Measurements from ENCODE around the gene TMIGD3.

TMIGD3 gene

DNA sequence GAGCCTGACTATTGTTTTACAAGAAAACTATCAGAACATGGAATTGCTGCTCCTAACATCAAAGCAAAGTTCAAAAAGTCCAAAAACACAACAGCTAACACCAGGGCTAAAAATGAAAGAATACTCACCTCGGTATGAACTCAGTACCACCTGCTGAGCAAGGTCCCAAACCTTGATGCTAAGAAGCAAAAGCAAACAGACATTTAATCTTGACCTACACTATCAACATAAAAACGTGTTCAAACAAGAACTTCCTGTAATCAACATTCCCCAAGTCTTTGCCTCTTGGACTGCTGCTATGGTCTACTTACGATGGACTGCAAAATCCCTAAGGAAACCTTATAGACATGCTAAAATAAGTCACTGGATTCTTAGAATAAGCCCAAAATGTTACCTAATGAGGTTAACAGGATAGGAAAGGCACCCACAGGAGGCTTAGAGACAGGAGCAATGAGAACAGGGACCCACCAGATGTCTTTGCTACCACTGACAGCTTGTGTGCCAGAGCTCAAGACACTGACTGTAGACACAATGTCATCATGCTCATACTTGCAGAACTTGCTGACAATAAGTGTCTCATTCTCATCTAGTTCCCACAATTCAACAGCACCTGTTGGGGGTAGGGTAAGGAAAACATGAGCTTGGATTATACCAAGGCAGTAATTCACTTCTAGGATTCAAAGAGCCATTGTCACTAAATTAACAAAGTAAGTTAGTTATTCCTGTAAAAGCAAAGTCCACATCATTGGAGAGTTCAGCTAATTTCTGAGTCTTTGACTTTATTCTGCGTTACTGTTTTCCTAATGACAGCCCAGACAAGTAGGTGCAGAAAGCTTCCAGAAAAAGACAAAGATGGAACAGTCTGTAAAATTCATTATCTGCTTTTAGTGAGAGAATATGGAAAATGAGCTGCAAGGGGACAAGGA, 56.2 kb downstream of the TMIGD3 start:
- CTCF ChIA-PET = interaction anchor here (1.9 kb wide), 1 partner anchor 224 kb away, joined by 6 read pairs; no protein-coding TSS in a partner anchor

DNA sequence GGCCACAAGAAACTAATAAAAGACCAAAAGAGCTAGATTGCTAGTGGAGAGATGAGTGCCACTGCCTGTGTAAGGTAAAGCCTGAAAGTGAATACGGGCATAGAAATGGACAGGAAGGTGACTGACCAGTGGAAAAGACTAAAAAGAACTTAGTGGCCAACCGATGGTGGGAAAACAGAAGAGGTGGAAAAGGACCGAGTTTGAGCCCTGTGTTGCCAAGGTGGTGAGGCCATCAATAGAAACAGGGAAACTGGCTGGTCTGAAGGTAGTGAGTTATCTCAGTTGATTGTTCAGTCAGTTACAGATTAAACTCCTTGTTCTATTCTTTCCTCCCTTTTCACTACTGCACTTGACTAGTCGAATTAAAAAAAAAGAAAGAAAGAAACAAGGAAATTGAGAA, 56.9 kb downstream of the TMIGD3 start:
- peaks cover 7 to 75% of the 10 kb centered on the region in 2 experiments; a peak in 2 of 3 replicates for H3K36me3 ChIP-seq (ENCODE audit: control insufficient read depth in 2 of 2, insufficient read depth in 1 of 2, low read length in 2 of 2)
- H3K9me3 ChIP-seq (ENCODE audit: control insufficient read depth, insufficient read depth, low read depth, low read length) = no peaks in the 10 kb centered on the region
- TF ChIP-seq, protein P1, sequence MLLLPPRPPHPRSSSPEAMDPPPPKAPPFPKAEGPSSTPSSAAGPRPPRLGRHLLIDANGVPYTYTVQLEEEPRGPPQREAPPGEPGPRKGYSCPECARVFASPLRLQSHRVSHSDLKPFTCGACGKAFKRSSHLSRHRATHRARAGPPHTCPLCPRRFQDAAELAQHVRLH (tag by site-specific recombination; IDR thresholded peaks at IDR 0.05) = no peak
- no peak for TF ChIP-seq SCRT1 (tag by site-specific recombination; IDR thresholded peaks at IDR 0.05; ENCODE audit: borderline replicate concordance)
- TF ChIP-seq ZSCAN16 (tag by site-specific recombination; IDR thresholded peaks at IDR 0.05) = no peak
- TF ChIP-seq MYNN (tag by site-specific recombination; IDR thresholded peaks at IDR 0.05; ENCODE audit: borderline replicate concordance) = no peak
- TF ChIP-seq, protein P2, sequence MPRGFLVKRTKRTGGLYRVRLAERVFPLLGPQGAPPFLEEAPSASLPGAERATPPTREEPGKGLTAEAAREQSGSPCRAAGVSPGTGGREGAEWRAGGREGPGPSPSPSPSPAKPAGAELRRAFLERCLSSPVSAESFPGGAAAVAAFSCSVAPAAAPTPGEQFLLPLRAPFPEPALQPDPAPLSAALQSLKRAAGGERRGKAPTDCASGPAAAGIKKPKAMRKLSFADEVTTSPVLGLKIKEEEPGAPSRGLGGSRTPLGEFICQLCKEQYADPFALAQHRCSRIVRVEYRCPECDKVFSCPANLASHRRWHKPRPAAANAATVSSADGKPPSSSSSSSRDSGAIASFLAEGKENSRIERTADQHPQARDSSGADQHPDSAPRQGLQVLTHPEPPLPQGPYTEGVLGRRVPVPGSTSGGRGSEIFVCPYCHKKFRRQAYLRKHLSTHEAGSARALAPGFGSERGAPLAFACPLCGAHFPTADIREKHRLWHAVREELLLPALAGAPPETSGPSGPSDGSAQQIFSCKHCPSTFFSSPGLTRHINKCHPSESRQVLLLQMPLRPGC (tag by site-specific recombination; IDR thresholded peaks at IDR 0.05) = no peak
- no peak for TF ChIP-seq ZNF560 (tag by site-specific recombination; IDR thresholded peaks at IDR 0.05; ENCODE audit: borderline replicate concordance)
- no peak for TF ChIP-seq ZNF175 (tag by site-specific recombination; IDR thresholded peaks at IDR 0.05)
- TF ChIP-seq ZXDB (tag by site-specific recombination; IDR thresholded peaks at IDR 0.05) = no peak
- no peak overlapping the region for H3K27ac ChIP-seq (ENCODE audit: extremely low read depth, low read depth, low read length)
- POLR2A ChIA-PET = interaction anchor here (0.9 kb wide), 1 partner anchor 21 kb away, joined by 3 read pairs; no protein-coding TSS in a partner anchor
- CTCF ChIA-PET = no interaction called here
- H3K4me3 ChIP-seq (ENCODE audit: low read depth, low read length) = no peak overlapping the region
- no peaks in the 10 kb centered on the region for H3K4me1 ChIP-seq (ENCODE audit: control insufficient read depth, insufficient read depth, low read length)

More for the DNA sequence above, 56.2 kb downstream of the TMIGD3 start:
- Histone ChIP-seq H3K4me3 (ENCODE audit: low read depth, low read length) (peak overlapping the region; percentile 99), H3K27ac (ENCODE audit: extremely low read depth, low read depth, low read length) (no peak overlapping the region), H3K36me3 (ENCODE audit: control insufficient read depth in 2 of 2, insufficient read depth in 1 of 2, low read length in 2 of 2) (peaks cover 7 to 71% of the 10 kb centered on the region in 2 experiments; a peak in 2 of 3 replicates), H3K9me3 (ENCODE audit: control insufficient read depth, insufficient read depth, low read depth, low read length) (no peaks in the 10 kb centered on the region), H3K4me1 (ENCODE audit: control insufficient read depth, insufficient read depth, low read length) (no peaks in the 10 kb centered on the region)
- TF ChIP-seq ZNF174 (tag by site-specific recombination; IDR thresholded peaks at IDR 0.05) (no peak), ZNF416 (tag by site-specific recombination; IDR thresholded peaks at IDR 0.05) (no peak), SCRT2 (tag by site-specific recombination; IDR thresholded peaks at IDR 0.05) (peak; percentile 76), GLIS1 (tag by site-specific recombination; IDR thresholded peaks at IDR 0.05) (peak; percentile 31; the same call in 1 of the 2 replicates)
- TF ChIP-seq, protein P3, sequence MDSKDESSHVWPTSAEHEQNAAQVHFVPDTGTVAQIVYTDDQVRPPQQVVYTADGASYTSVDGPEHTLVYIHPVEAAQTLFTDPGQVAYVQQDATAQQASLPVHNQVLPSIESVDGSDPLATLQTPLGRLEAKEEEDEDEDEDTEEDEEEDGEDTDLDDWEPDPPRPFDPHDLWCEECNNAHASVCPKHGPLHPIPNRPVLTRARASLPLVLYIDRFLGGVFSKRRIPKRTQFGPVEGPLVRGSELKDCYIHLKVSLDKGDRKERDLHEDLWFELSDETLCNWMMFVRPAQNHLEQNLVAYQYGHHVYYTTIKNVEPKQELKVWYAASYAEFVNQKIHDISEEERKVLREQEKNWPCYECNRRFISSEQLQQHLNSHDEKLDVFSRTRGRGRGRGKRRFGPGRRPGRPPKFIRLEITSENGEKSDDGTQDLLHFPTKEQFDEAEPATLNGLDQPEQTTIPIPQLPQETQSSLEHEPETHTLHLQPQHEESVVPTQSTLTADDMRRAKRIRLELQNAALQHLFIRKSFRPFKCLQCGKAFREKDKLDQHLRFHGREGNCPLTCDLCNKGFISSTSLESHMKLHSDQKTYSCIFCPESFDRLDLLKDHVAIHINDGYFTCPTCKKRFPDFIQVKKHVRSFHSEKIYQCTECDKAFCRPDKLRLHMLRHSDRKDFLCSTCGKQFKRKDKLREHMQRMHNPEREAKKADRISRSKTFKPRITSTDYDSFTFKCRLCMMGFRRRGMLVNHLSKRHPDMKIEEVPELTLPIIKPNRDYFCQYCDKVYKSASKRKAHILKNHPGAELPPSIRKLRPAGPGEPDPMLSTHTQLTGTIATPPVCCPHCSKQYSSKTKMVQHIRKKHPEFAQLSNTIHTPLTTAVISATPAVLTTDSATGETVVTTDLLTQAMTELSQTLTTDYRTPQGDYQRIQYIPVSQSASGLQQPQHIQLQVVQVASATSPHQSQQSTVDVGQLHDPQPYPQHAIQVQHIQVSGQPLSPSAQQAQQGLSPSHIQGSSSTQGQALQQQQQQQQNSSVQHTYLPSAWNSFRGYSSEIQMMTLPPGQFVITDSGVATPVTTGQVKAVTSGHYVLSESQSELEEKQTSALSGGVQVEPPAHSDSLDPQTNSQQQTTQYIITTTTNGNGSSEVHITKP (tag by site-specific recombination; IDR thresholded peaks at IDR 0.05) = peak; percentile 79
- POLR2A ChIA-PET = interaction anchor here (0.8 to 0.9 kb wide), 2 partner anchors 12 to 21 kb away, joined by 3 read pairs; no protein-coding TSS in a partner anchor

DNA sequence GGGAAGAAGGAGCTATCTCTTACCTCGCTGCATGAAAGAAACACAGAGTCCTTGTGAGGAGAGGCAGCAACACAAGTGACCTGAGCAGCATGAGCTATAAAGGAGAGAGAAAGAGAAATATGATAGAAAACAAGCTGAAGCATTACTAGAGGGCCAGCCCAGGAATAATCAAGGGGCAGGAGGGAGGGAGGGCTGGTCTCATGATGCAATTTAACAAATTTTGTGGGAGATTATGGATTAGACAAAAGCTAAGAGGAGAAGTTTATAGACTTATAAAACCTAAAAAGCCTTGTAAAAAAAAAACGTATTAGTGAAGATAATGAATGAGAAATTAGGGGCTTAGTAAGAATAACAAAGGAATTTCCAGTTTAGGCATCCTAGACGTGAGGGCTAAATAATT, 59.4 kb downstream of the TMIGD3 start:
- Histone ChIP-seq H3K27ac (ENCODE audit: extremely low read depth, low read depth, low read length) (no peak overlapping the region), H3K4me3 (ENCODE audit: low read depth, low read length) (no peak overlapping the region), H3K36me3 (ENCODE audit: control insufficient read depth in 2 of 2, insufficient read depth in 1 of 2, low read length in 2 of 2) (peaks cover 7 to 87% of the 10 kb centered on the region in 2 experiments; a peak in 2 of 3 replicates), H3K4me1 (ENCODE audit: control insufficient read depth, insufficient read depth, low read length) (no peaks in the 10 kb centered on the region), H3K9me3 (ENCODE audit: control insufficient read depth, insufficient read depth, low read depth, low read length) (no peaks in the 10 kb centered on the region)
- CTCF ChIA-PET = no interaction called here
- POLR2A ChIA-PET = no interaction called here
- TF ChIP-seq ZNF16 (tag by site-specific recombination; IDR thresholded peaks at IDR 0.05; ENCODE audit: low read depth) = no peak
- TF ChIP-seq SP3 (tag by site-specific recombination; IDR thresholded peaks at IDR 0.05) = no peak
- TF ChIP-seq ZNF843 (tag by site-specific recombination; IDR thresholded peaks at IDR 0.05) = no peak
- TF ChIP-seq MZF1 (tag by site-specific recombination; IDR thresholded peaks at IDR 0.05; ENCODE audit: borderline replicate concordance) = no peak
- TF ChIP-seq ZNF311 (tag by site-specific recombination; IDR thresholded peaks at IDR 0.05; ENCODE audit: borderline replicate concordance) = no peak
- TF ChIP-seq, protein P4, sequence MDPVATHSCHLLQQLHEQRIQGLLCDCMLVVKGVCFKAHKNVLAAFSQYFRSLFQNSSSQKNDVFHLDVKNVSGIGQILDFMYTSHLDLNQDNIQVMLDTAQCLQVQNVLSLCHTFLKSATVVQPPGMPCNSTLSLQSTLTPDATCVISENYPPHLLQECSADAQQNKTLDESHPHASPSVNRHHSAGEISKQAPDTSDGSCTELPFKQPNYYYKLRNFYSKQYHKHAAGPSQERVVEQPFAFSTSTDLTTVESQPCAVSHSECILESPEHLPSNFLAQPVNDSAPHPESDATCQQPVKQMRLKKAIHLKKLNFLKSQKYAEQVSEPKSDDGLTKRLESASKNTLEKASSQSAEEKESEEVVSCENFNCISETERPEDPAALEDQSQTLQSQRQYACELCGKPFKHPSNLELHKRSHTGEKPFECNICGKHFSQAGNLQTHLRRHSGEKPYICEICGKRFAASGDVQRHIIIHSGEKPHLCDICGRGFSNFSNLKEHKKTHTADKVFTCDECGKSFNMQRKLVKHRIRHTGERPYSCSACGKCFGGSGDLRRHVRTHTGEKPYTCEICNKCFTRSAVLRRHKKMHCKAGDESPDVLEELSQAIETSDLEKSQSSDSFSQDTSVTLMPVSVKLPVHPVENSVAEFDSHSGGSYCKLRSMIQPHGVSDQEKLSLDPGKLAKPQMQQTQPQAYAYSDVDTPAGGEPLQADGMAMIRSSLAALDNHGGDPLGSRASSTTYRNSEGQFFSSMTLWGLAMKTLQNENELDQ (tag by site-specific recombination; IDR thresholded peaks at IDR 0.05; ENCODE audit: low read depth) = no peak
- TF ChIP-seq, protein P5, sequence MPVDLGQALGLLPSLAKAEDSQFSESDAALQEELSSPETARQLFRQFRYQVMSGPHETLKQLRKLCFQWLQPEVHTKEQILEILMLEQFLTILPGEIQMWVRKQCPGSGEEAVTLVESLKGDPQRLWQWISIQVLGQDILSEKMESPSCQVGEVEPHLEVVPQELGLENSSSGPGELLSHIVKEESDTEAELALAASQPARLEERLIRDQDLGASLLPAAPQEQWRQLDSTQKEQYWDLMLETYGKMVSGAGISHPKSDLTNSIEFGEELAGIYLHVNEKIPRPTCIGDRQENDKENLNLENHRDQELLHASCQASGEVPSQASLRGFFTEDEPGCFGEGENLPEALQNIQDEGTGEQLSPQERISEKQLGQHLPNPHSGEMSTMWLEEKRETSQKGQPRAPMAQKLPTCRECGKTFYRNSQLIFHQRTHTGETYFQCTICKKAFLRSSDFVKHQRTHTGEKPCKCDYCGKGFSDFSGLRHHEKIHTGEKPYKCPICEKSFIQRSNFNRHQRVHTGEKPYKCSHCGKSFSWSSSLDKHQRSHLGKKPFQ (tag by site-specific recombination; IDR thresholded peaks at IDR 0.05) = no peak

All from HEK293 (cell line).